B cell (primary cell): Measurements from ENCODE around the gene NFKBIA. TPM values are rescaled to one million over a fixed set of nuclear protein-coding genes. Genes with fewer than 3 reads are reported as not detected.

Experiments
- ATAC-seq: fragments of 200-7000 bp; cut with Tn5 transposase; one replicate; pipeline ENCODE4 v1.10.0; 2021; ENCODE audit warnings: low read depth, mild to moderate bottlenecking, moderate number of reproducible peaks, moderate library complexity
- CTCF ChIA-PET: fragments of 350-600 bp; sonication (Branson Sonifier 250); formaldehyde crosslinking; loops from one replicate; lab custom pipeline; 2021; ENCODE audit warnings: antibody characterized with exemption, inconsistent platforms; lab: Charles Lee
- POLR2A ChIA-PET: fragments of 350-600 bp; sonication (Branson Sonifier 250); formaldehyde crosslinking; loops from one replicate; lab custom pipeline; 2021; ENCODE audit warnings: antibody characterized with exemption; lab: Charles Lee
- DNase-seq: peaks from one replicate; pipeline ENCODE4 v3.0.0; 2013
- H2AFZ ChIP-seq: 2 replicates; pipeline ENCODE4 v1.6.1; 2012; ENCODE audit warnings: mild to moderate bottlenecking, low read depth, low read length; ENCODE audit not compliant: insufficient read depth, poor library complexity, severe bottlenecking
- H3K27ac ChIP-seq, 2 donors: 1 replicate in 1 of 2; 2 replicates in 1 of 2; pipeline ENCODE4 v1.5.1; 2012 to 2013; ENCODE audit warnings: low read length in 2 of 2, mild to moderate bottlenecking in 2 of 2, moderate library complexity in 1 of 2
- H3K27me3 ChIP-seq, 4 experiments: fragments of 200-600 bp in 1 of 4; sonication (generic) in 1 of 4; replicated peaks in 1 of 4; 1 replicate in 2 of 4; 2 replicates in 2 of 4; pipeline versions ENCODE4 v1.6.1 to v1.7.0; 2013 to 2016; ENCODE audit warnings: low read length in 3 of 4, mild to moderate bottlenecking in 2 of 4, mixed read lengths in 1 of 4, moderate library complexity in 1 of 4; ENCODE audit not compliant: insufficient read depth in 4 of 4, control insufficient read depth in 3 of 4; ENCODE audit errors: control extremely low read depth in 1 of 4
- H3K36me3 ChIP-seq, 2 experiments: replicated peaks in 1 of 2; 1 replicate in 1 of 2; 2 replicates in 1 of 2; pipeline versions ENCODE4 v1.6.1 to v1.7.1; 2013; ENCODE audit warnings: low read length in 1 of 2; ENCODE audit not compliant: insufficient read depth in 2 of 2, control insufficient read depth in 1 of 2; ENCODE audit errors: control extremely low read depth in 1 of 2, extremely low read depth in 1 of 2
- H3K4me1 ChIP-seq, 2 donors: fragments of 200-600 bp in 1 of 2; sonication (generic) in 1 of 2; 1 replicate in 1 of 2; 2 replicates in 1 of 2; pipeline versions ENCODE4 v1.5.1 to v1.6.1; 2013 to 2017; ENCODE audit warnings: low read length in 2 of 2; ENCODE audit not compliant: control insufficient read depth in 2 of 2, insufficient read depth in 2 of 2
- H3K4me2 ChIP-seq: replicated peaks from 2 replicates; pipeline ENCODE3; 2012; ENCODE audit warnings: mild to moderate bottlenecking, low read depth, low read length; ENCODE audit not compliant: poor library complexity, severe bottlenecking
- H3K4me3 ChIP-seq, 5 experiments: fragments of 200-600 bp in 1 of 5; sonication (generic) in 1 of 5; 1 replicate in 3 of 5; 2 replicates in 2 of 5; pipeline versions ENCODE4 v1.5.1 to v1.7.0; 2011 to 2016; ENCODE audit warnings: low read length in 4 of 5, mild to moderate bottlenecking in 4 of 5, low read depth in 2 of 5, control low read depth in 1 of 5, moderate library complexity in 1 of 5; ENCODE audit not compliant: insufficient read depth in 1 of 5; ENCODE audit errors: control extremely low read depth in 1 of 5, extremely low read depth in 1 of 5
- H3K79me2 ChIP-seq: fragments of 200-600 bp; sonication (generic); one replicate; pipeline ENCODE4 v1.6.0; 2016; ENCODE audit warnings: low read length; ENCODE audit not compliant: control insufficient read depth, insufficient read depth
- H3K9ac ChIP-seq: fragments of 200-600 bp; sonication (generic); 2 replicates; pipeline ENCODE4 v1.6.1; 2017; ENCODE audit warnings: mild to moderate bottlenecking, low read length, moderate library complexity
- H3K9me3 ChIP-seq, 3 donors: one replicate each; pipeline versions ENCODE4 v1.6.1 to v1.7.1; 2013; ENCODE audit warnings: low read length in 2 of 3; ENCODE audit not compliant: control insufficient read depth in 2 of 3, insufficient read depth in 1 of 3; ENCODE audit errors: control extremely low read depth in 1 of 3
- H4K20me1 ChIP-seq: 2 replicates; pipeline ENCODE4 v1.6.0; 2012; ENCODE audit warnings: mild to moderate bottlenecking, low read length; ENCODE audit not compliant: insufficient read depth, control insufficient read depth, poor library complexity, severe bottlenecking
- H3K27ac Mint-ChIP-seq: one replicate; pipeline ENCODE4 v1.8.0; 2021; ENCODE audit warnings: mixed read lengths
- H3K27me3 Mint-ChIP-seq: one replicate; pipeline ENCODE4 v1.8.0; 2021; ENCODE audit warnings: mixed read lengths
- H3K4me1 Mint-ChIP-seq: one replicate; pipeline ENCODE4 v1.8.0; 2021; ENCODE audit warnings: mixed read lengths
- H3K4me3 Mint-ChIP-seq: one replicate; pipeline ENCODE4 v1.8.0; 2021; ENCODE audit warnings: mixed read lengths
- H3K9me3 Mint-ChIP-seq: one replicate; pipeline ENCODE4 v1.8.0; 2022; ENCODE audit warnings: mixed read lengths; ENCODE audit not compliant: insufficient read depth
- CTCF ChIP-seq: fragments of 200-600 bp; IDR thresholded peaks from one replicate; pipeline ENCODE4 v1.8.0; 2022; ENCODE audit warnings: antibody characterized with exemption, mild to moderate bottlenecking
- EZH2 ChIP-seq: IDR thresholded peaks from 2 replicates; pipeline ENCODE4 v1.6.1; 2012; ENCODE audit warnings: borderline replicate concordance, low read depth, mild to moderate bottlenecking, moderate library complexity, low read length; ENCODE audit not compliant: insufficient read depth, poor library complexity, severe bottlenecking
- WGBS: methylation state at CpG from one replicate; pipeline ENCODE4 v1.1.5; 2013; ENCODE audit warnings: missing lambda C conversion rate; ENCODE audit not compliant: insufficient coverage; 5-methylcytosine and 5-hydroxymethylcytosine counted together
- intact Hi-C: fragments of 100-400 bp; cut with micrococcal nuclease; formaldehyde crosslinking; loops from one replicate; pipeline ENCODE4 v1.10.0; 2022
- polyA plus RNA-seq: library from polyadenylated mRNA; depleted of rRNA; stranded (reverse); fragments of >200 nt; gene quantifications from 2 replicates; pipeline ENCODE4 v1.2.3, GENCODE V29; 2012
- total RNA-seq, 2 donors: library from RNA; stranded (reverse); fragments of 120-200 nt in 1 of 2; gene quantifications; 1 replicate in 1 of 2; 2 replicates in 1 of 2; pipeline versions ENCODE4 v1.2.3 to v1.2.4, GENCODE V29; 2013 to 2022

Gene NFKBIA
- total and polyA plus RNA-seq, 2 donors (not counting 1 experiment from before 2014, with no cell fraction given) = 308 to 3,195 TPM

GRCh38 chr14:35389315-35389667 lies 15.3 kb downstream of the NFKBIA start:
- Mint-ChIP-seq H3K27me3 (no peaks in the 10 kb centered on the region), H3K27ac (no peak overlapping the region), H3K4me1 (no peaks in the 10 kb centered on the region), H3K4me3 (no peak overlapping the region), H3K9me3 (no peaks in the 10 kb centered on the region)
- TF ChIP-seq EZH2 (no peak), CTCF (no peak)
- Histone ChIP-seq H3K27ac (no peak overlapping the region), H3K36me3 (no peaks in the 10 kb centered on the region), H3K4me3 (no peak overlapping the region), H3K9me3 (no peaks in the 10 kb centered on the region), H3K4me2 (no peak overlapping the region), H4K20me1 (no peaks in the 10 kb centered on the region), H3K9ac (no peak overlapping the region), H3K27me3 (no peaks in the 10 kb centered on the region), H3K4me1 (no peaks in the 10 kb centered on the region), H3K79me2 (no peaks in the 10 kb centered on the region), H2AFZ (no peak overlapping the region)
- intact Hi-C loops = no loop called here
- no peak for DNase-seq
- ChIA-PET CTCF (no interaction called here), POLR2A (no interaction called here)
- 100% methylated on average over 3 of the region's 9 CpGs for WGBS
- no peak for ATAC-seq

- Histone ChIP-seq H3K4me2 (no peak overlapping the region), H3K27me3 (no peaks in the 10 kb centered on the region), H3K9me3 (no peaks in the 10 kb centered on the region), H2AFZ (no peak overlapping the region), H3K36me3 (no peaks in the 10 kb centered on the region), H3K79me2 (no peaks in the 10 kb centered on the region), H3K9ac (no peak overlapping the region), H3K4me1 (no peaks in the 10 kb centered on the region), H3K27ac (no peak overlapping the region), H4K20me1 (no peaks in the 10 kb centered on the region), H3K4me3 (no peak overlapping the region)
- POLR2A ChIA-PET = no interaction called here
- CTCF ChIA-PET = no interaction called here
- TF ChIP-seq EZH2 (no peak), CTCF (no peak)
- Mint-ChIP-seq H3K27me3 (no peaks in the 10 kb centered on the region), H3K9me3 (no peaks in the 10 kb centered on the region), H3K27ac (no peak overlapping the region), H3K4me3 (no peak overlapping the region), H3K4me1 (no peaks in the 10 kb centered on the region)
- intact Hi-C loops = no loop called here
- DNase-seq (no peak), ATAC-seq (no peak)
- 86% methylated on average over 6 of the region's 14 CpGs for WGBS
Measured at GRCh38 chr14:35388656-35389314, 15.8 kb downstream of the NFKBIA start.
